HUES64 (cell line): Measurements from ENCODE around the gene PDE2A.

Experiments used
- H3K27ac ChIP-seq: 2 replicates; pipeline ENCODE4 v1.7.0; 2013; ENCODE audit warnings: low read depth, low read length, inconsistent platforms
- H3K27me3 ChIP-seq: 2 replicates; pipeline ENCODE4 v1.6.1; 2013; ENCODE audit warnings: mild to moderate bottlenecking, low read length; ENCODE audit not compliant: insufficient read depth
- H3K36me3 ChIP-seq: 2 replicates; pipeline ENCODE4 v1.6.1; 2013; ENCODE audit warnings: mild to moderate bottlenecking, low read length; ENCODE audit not compliant: insufficient read depth
- H3K4me1 ChIP-seq: 2 replicates; pipeline ENCODE4 v1.6.1; 2013; ENCODE audit warnings: mild to moderate bottlenecking, low read length, moderate library complexity; ENCODE audit not compliant: insufficient read depth
- H3K4me3 ChIP-seq: 2 replicates; pipeline ENCODE4 v1.5.1; 2013; ENCODE audit warnings: mild to moderate bottlenecking, low read length, moderate library complexity
- H3K9ac ChIP-seq: 2 replicates; pipeline ENCODE4 v1.6.1; 2013; ENCODE audit warnings: mild to moderate bottlenecking, low read depth, low read length
- H3K9me3 ChIP-seq: 2 replicates; pipeline ENCODE4 v1.6.1; 2013; ENCODE audit warnings: low read depth, low read length; ENCODE audit not compliant: insufficient read depth
- WGBS: fragments of 150-250, 120-280 bp; methylation state at CpG from one replicate; pipeline ENCODE4 v1.1.7; 2013; ENCODE audit warnings: missing lambda C conversion rate; 5-methylcytosine and 5-hydroxymethylcytosine counted together

PDE2A gene

GRCh38 chr11:72655014-72655413 lies 19.2 kb downstream of the PDE2A start:
- peaks cover 17% of the 10 kb centered on the region; the same call in 1 of the 2 replicates for H3K4me1 ChIP-seq
- no peaks in the 10 kb centered on the region for H3K27me3 ChIP-seq
- 90% methylated on average over 8 of the region's 8 CpGs for WGBS
- no peaks in the 10 kb centered on the region for H3K9me3 ChIP-seq
- no peak overlapping the region for H3K27ac ChIP-seq
- no peaks in the 10 kb centered on the region for H3K36me3 ChIP-seq
- H3K9ac ChIP-seq, result no peak overlapping the region
- H3K4me3 ChIP-seq, result no peak overlapping the region

- peaks cover 17% of the 10 kb centered on the region; the same call in 1 of the 2 replicates for H3K4me1 ChIP-seq
- WGBS, result 89% methylated on average over 3 of the region's 3 CpGs
- no peak overlapping the region for H3K9ac ChIP-seq
- no peaks in the 10 kb centered on the region for H3K36me3 ChIP-seq
- no peak overlapping the region for H3K4me3 ChIP-seq
- no peaks in the 10 kb centered on the region for H3K9me3 ChIP-seq
- no peak overlapping the region for H3K27ac ChIP-seq
- H3K27me3 ChIP-seq, result no peaks in the 10 kb centered on the region
Measured at GRCh38 chr11:72653649-72654048, 20.6 kb downstream of the PDE2A start.

GRCh38 chr11:72652873-72653630 lies 21.2 kb downstream of the PDE2A start:
- Histone ChIP-seq H3K9ac (no peak overlapping the region), H3K36me3 (no peaks in the 10 kb centered on the region), H3K4me1 (peaks cover 17% of the 10 kb centered on the region; the same call in 1 of the 2 replicates), H3K9me3 (no peaks in the 10 kb centered on the region), H3K27me3 (no peaks in the 10 kb centered on the region), H3K4me3 (no peak overlapping the region), H3K27ac (no peak overlapping the region)
- 42% methylated on average over 13 of the region's 13 CpGs for WGBS

- Histone ChIP-seq H3K9me3 (no peaks in the 10 kb centered on the region), H3K27ac (no peak overlapping the region), H3K27me3 (no peaks in the 10 kb centered on the region), H3K4me3 (no peak overlapping the region), H3K4me1 (peaks cover 16% of the 10 kb centered on the region; the same call in 1 of the 2 replicates), H3K9ac (no peak overlapping the region), H3K36me3 (no peaks in the 10 kb centered on the region)
Measured at GRCh38 chr11:72652133-72652532, 22.1 kb downstream of the PDE2A start.

GRCh38 chr11:72649215-72649976 lies 24.8 kb downstream of the PDE2A start:
- Histone ChIP-seq H3K36me3 (no peaks in the 10 kb centered on the region), H3K27ac (no peak overlapping the region), H3K9me3 (no peaks in the 10 kb centered on the region), H3K4me3 (no peak overlapping the region), H3K9ac (no peak overlapping the region), H3K27me3 (0 out of 2 replicates have a peak, but pooled peaks cover under 1% of the 10 kb centered on the region), H3K4me1 (peaks cover 8% of the 10 kb centered on the region; the same call in 1 of the 2 replicates)
- whole genome bisulfite sequencing, result 81% methylated on average over 5 of the region's 5 CpGs

- Histone ChIP-seq H3K27ac (no peak overlapping the region), H3K27me3 (peaks cover 7% of the 10 kb centered on the region), H3K4me1 (peaks cover 8% of the 10 kb centered on the region; the same call in 1 of the 2 replicates), H3K9me3 (no peaks in the 10 kb centered on the region), H3K4me3 (no peak overlapping the region), H3K9ac (no peak overlapping the region), H3K36me3 (no peaks in the 10 kb centered on the region)
- 85% methylated on average over 7 of the region's 7 CpGs for WGBS
Measured at GRCh38 chr11:72648384-72649136, 25.7 kb downstream of the PDE2A start.

GRCh38 chr11:72647882-72648281 lies 26.3 kb downstream of the PDE2A start:
- H3K9ac ChIP-seq, result no peak overlapping the region
- H3K9me3 ChIP-seq, result no peaks in the 10 kb centered on the region
- H3K27me3 ChIP-seq, result peaks cover 14% of the 10 kb centered on the region
- peaks cover 3% of the 10 kb centered on the region; the same call in 1 of the 2 replicates for H3K4me1 ChIP-seq
- 95% methylated on average over 4 of the region's 4 CpGs for WGBS
- H3K36me3 ChIP-seq, result no peaks in the 10 kb centered on the region
- H3K4me3 ChIP-seq, result no peak overlapping the region
- H3K27ac ChIP-seq, result no peak overlapping the region

GRCh38 chr11:72646472-72646871 lies 27.8 kb downstream of the PDE2A start:
- Histone ChIP-seq H3K27ac (no peak overlapping the region), H3K4me1 (no peaks in the 10 kb centered on the region), H3K27me3 (peaks cover 28% of the 10 kb centered on the region), H3K36me3 (no peaks in the 10 kb centered on the region), H3K9me3 (no peaks in the 10 kb centered on the region), H3K9ac (no peak overlapping the region), H3K4me3 (no peak overlapping the region)
- 77% methylated on average over 2 of the region's 2 CpGs for WGBS

GRCh38 chr11:72646024-72646423 lies 28.2 kb downstream of the PDE2A start:
- Histone ChIP-seq H3K9me3 (no peaks in the 10 kb centered on the region), H3K9ac (no peak overlapping the region), H3K27ac (no peak overlapping the region), H3K4me1 (no peaks in the 10 kb centered on the region), H3K27me3 (peaks cover 32% of the 10 kb centered on the region), H3K36me3 (no peaks in the 10 kb centered on the region), H3K4me3 (no peak overlapping the region)
- WGBS, result 78% methylated on average over 3 of the region's 3 CpGs

GRCh38 chr11:72643547-72643946 lies 30.7 kb downstream of the PDE2A start:
- Histone ChIP-seq H3K27ac (no peak overlapping the region), H3K4me3 (peak overlapping the region; percentile 52; the same call in 1 of the 2 replicates), H3K9ac (no peak overlapping the region), H3K4me1 (no peaks in the 10 kb centered on the region), H3K27me3 (peaks cover 57% of the 10 kb centered on the region), H3K36me3 (no peaks in the 10 kb centered on the region), H3K9me3 (no peaks in the 10 kb centered on the region)
- 89% methylated on average over 7 of the region's 7 CpGs for WGBS
